HG03159 (cell line): ENCODE data around the gene SLC1A7.

Experiments
- ATAC-seq: cut with Tn5 transposase; IDR thresholded peaks from one replicate; pipeline ENCODE4 v1.9.1; 2021; ENCODE audit warnings: mild to moderate bottlenecking, moderate library complexity; ENCODE audit not compliant: unreplicated experiment

SLC1A7 gene

DNA sequence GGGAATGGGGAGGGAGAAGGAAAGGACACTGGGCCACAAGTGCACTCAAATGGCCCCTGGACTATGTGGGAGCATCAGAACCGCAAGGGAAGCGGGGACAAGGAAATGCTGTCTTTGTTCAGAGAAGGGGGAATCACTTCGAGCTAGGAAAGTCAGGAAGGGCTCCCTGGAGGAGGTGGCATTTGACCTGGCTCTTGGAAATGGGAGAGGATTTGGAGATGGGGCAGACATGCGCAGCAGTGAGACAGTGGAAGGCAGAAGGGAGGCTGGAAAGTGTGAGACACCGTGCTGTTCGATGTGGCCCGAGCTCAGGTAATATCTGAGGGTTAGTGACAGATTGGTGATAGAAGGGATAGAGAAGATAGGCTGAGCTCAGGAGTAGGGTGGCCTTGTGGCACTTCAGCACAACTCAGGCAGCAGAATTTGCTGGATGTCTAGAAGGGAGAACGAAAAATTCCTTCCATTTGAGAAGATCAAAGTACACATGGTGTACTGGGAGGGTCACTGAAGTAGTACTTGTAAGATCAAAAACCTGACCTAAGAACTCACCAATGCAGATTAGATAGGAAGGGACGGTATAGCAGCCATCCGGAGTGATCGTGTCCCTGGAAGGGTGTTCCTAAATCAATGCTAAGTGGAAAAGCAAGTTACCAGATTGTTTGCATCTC, 25.4 kb downstream of the SLC1A7 start:
- no peak for ATAC-seq

DNA sequence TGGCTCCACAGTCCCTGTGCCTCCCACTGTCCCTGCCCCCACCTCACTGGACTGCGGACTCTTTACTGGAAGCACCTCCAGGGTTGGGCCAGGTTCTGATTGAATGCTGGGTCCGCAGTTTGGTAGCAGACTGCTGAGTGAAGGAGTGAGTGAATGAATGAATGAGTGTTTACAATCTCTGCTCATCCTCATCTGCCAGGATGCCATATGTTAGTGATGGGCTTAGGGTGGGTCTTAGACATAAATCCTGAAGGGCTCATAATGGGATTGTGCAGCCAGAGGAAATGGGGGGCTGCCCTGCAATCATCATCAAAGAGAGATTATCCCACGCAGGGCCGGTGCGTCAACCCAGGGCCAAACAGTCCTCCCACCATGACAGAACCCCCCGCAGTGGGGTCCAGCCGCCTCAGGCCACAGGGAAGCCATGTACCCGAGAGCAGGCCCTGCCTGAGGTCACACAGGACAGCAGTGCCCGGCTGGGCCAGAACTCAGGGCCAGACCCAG, 26.1 kb downstream of the SLC1A7 start:
- ATAC-seq: no peak

DNA sequence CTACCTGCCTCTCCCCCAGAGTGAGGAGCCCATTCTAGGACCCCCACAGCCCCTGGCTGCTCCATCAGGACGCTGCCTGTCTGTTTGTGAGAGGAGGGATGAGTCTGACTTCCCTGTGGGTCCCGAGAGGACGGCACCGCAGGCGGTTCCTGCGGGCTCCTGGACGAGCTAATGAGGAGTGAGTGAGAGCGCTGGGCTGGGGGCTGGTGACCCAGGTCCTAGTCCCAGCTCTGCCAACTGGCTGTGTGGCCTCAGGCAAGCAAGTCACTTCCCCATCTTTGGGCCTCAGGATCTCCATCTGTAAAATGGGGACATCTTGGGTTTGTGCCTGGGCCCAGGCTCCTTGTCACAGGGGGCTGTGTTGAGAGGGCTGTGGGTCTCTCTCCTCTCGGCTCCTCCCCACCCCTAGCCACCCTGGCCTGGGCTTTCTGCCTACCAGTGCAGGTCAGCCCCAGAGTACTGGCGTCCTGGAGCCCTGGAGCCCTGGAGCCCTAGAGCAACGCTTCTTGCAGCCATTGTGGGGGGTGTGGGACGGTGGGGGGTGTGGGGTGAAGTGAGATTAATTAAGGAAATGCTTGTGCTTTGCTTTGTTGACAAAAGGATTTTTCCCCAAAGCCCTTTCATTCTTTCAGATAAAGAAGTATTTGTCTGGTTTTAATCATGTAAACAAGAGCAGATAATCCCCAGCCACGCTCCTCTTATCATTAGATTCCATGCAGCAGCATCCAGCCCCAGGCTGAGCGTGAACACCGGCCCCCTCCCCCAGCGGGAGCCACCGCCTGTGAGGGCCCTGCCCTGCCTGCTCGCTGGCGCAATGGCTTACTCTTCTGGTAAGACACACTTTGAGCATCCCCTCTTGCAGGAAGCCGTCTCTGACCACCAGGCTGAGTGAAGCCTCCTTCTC, 26.8 kb downstream of the SLC1A7 start:
- no peak for ATAC-seq

DNA sequence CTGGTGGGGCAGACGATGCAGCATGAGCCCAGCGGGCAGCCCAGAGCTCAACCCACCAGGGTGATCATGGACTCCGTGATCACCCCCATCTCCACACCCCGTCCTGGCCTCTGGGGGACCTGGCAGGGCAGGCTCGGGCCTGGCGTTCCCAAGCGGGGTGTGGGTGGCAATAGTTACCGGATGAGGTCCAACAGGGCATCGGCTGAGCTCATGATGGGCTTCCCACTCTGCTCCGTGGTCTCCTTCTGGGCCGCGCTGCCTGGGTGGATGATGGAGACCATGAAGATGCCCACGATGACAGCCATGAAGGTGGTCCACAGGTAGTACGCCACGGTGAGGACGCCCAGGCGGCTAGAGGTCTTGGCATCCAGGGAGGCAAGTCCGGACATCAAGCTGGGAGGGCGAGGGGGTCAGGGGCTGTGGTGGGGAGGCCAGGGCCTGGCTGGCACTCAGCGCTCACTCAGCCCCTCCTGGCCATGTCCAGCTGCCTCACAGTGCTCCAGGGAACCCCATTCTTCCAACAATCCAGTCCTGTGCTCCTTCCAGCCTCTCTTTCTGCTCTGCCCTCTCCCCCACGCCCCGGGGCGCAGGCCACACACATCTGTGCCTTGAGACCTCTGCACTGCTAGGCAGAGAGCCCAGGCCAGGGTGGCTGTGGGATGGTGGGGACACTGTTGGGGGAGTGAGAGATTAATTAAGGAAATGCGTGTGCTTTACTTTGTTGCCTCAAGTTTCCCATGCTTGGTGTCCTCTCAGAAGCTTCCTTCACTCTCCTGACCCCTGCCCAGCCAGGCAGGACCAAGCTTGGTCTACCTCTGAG, 27.6 kb downstream of the SLC1A7 start:
- no peak for ATAC-seq

DNA sequence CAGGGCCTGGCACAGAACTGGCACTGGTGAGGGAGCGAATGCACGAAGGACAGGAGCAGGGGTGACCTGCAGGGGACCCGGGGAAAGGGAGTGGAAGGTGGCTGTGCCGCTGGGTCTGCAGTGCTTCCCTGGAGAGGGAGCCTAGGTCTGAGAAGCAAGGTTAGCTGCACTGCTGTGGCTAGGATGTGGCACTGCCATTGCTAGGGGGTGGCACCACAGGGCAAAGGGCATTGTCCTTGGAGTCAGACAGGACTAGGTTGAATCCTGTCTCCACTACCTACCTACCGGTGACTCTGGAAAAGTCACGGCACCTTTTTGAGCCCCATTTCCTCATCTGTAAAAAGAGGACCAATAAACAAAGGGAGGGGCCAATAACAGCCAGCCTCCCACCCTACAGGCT, 28.3 kb downstream of the SLC1A7 start:
- no peak for ATAC-seq

DNA sequence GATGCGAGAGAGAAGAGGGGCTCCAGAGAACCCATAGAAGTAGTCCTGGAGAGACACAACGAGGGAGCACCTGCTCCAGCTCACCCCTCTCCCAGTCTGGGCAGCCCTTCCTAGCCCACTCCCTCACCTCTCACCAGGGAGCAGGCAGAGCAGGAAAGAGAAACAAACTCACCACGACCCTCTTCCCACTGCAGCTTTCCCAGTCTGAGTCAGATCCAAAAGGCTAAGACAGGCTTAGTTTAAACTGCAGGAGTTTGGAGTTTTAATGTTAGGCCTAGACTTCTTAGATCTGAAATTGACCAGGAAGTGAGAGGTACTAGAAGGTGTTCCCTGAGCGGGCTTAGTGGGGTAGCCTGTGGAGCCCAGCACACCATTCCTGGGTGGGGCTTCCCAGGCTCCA, 29.6 kb downstream of the SLC1A7 start:
- ATAC-seq: no peak

DNA sequence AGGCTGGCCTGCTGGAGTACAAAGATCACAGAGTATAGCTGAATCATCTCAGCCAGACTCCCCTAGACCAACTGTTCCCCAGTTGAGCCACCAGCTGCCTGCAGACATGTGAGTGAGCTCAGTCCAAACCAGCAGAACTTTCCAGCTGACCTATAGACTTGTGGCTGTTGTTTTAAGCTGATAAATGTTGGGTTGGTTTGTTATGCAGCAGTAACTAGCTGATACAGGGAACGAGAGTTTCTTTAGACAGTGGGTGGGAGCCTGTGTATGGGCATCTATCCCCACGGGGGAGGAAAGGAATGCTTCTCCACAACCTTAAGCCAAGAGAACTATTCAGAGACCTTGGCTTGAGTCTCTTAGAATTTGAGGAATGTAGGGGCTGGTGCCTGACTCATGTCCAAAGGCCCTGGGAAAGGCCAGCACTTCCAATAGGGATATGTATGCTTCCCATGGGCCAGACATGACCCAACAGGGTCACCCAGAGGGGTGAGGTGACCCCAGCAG, 30.1 kb downstream of the SLC1A7 start:
- no peak for ATAC-seq

DNA sequence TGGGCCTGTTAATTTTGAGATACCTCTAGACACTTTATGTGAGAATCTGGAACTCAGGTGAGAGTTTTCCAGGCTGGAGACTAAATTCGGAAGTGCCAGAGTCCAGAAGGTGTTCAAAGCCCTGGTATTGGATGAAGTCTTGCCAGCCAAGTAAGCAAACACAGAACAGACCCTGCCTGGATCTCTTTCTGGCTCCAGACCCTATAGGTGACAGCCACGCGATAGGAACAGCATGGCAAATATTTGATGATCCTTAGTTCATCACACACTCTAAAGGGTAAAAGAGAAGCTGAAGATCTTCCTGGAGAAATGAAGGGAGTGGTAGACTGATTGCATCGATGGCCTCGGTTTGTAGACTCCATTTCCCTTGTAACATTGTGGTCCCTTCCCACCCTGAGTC, 30.7 kb downstream of the SLC1A7 start:
- ATAC-seq: no peak

DNA sequence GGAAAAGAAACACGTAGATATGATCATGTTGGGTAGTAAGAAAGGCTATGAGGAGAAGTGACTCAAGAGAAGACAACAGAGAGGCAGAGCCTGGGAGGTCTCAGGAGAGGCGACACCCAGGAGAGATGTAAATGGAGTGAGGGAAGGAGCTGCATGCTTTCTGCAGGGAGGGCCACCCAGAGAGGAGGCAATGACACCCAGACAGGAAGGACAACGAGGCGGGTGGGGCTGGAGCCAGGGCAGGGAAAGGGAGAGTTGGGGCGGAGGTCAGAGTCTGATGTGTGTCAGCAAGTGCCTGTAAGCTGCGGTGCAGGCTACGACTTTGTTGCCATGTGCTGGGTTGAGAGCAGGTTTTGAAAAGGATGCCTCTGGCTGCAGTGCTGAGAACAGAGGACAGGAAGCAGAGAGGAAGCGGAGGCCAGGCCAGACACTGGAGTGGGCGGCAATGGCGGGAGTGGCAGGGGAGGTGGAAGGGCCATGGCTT, 31.3 kb downstream of the SLC1A7 start:
- no peak for ATAC-seq

DNA sequence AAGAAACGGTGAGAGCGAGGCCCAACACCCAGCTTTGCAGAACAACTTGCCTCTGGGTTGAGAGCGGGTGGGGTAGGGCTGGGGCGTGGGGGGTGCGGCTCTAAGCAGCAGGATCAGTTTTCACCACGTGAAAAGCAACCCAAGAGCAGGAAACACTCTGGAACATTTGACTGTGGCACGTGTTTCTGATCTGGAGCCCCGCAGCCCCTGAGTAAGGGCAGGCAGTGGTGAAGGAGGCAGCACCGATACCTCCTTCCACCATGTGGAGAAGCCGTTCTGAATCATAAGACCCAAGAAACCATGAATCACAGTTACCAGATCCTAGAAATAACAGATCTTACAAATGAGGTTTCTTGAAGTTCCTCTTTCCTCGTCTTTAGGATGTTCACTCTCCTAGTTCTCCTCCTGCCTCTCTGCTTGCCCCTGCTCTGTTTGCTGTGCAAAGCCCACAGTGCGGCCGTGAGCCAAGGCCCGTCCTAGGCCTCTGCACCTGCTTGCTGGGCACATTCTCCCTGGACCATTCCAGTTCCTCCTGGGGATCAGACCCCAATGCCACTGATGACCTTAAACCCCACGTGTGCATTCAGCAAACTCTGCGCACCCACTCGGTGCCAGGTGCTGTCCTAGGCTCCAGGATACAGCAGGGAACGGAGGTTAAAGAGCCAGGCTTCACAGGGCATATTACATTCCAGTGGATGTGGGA, 31.9 kb downstream of the SLC1A7 start:
- no peak for ATAC-seq

DNA sequence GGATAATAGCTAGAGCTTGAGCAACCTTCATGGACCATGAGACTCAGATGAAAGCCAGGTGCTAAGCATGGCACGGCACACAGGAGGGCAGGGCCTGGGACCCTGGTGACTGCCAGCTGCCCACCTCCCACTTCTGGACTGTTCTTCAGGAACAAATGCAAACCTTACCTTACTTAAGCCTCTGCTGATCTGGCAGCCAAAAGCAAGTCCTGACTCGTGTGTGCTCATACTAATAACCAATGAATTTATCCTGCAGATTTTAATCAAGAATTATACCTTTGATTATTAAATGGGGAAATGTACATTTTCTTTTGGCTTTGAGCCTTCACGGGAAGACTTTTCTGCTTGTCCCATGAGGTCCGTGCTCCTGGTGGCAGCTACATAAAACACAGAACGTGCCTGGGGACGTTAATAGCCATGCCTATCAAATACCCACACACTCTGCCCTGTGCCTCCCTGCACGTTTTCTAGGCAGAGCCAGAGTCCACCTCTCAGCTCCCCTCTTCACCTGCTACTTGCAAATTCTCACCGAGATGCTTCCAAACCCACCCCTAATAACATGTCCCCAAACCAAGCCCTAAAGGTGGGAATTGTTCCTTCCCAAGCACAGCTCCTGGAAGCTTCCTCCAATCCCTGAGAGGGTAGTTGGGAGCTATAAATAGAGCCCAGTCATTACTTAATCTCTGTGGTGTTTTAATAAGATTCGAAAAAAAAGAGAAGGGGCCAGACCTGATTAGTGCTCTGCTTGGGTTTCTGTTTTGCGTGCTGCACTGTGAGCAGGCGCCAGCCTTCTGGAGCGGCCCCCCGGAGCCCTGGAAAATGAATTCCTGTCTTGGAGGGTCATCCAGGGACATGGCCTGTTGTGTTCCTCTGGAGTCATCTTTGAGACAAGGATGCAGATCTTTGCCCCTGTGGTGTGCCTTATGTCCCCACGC, 33.5 kb downstream of the SLC1A7 start:
- ATAC-seq: no peak

DNA sequence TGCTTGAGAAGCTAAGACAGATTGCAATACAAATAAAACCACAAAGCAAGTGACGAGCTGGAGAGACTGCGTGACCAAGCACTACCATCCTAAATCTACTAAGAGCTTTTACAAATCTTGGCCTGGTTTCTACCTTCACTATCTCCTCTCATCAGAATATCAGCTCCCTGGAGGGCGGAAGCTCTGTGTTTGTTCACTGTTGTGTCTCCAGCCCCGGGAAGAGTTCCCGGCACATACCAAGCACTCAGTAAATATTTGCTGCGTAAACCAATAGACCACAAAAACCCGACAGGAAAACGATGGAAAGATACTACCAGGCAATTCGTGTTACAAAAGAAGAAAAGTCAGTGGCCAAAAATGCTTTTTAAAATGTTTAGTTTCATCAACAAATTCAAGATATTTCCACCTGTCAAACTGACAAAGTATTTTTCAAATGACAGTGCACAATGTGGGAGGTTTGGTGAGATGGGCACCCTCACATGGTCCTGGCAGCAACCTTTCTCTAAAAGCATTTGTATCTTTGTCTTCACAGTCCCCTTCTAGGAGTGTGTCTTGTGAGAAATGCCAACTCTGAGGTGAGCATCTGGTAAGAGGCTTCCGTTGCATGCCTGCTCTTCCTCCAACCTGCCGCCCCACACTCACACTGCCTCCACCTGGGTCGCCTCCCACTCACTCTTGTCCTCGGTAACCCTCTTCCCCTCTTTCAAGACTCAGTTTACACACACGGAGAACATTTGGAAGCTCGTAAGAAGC, 34.7 kb downstream of the SLC1A7 start:
- ATAC-seq: no peak

DNA sequence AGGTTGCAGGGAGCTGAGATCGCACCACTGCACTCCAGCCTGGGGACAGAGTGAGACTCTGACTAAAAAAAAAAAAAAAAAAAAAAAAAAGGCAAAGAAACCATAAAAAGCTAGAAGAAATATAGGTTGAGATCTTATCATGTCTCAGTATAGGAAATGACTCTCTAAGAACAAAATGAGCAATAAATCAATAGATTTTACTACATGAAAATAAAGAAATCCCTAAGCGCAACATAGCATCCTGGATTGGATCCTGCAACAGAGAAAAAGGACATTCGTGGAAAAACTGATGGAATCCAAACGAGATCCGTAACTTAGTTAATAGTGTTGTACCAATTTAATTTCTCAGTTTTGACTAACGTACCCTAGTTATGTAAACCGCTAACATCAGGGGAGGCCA, 35.3 kb downstream of the SLC1A7 start:
- ATAC-seq: no peak

DNA sequence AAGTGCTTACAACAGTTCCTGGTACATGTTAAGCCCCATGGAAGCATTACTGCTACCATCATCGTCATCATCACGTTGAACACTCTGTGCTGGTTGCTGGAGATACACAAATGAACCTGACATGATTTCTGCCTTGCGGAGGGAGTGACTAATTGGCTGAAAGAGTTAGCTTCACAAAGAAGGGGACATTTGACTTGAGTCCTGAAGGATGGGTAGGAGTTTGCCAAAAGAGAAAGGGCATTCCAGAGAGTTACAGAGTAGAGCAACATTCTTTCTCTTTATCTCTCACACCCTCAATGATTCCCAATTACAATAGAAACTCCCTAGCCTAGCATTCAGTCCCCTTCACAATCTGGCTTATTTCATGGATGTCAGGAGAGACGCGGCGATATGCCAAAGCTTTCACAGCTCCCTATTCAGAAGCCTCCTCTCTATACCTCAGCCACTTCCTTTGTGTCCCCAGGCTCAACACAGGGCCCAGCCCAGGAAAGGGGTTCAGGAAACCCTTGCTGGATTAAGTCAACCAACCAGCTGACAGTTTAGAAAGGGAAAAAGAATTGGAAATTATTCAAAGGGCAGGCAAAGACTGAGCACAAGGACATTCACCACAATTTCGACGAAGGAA, 38.0 kb downstream of the SLC1A7 start:
- no peak for ATAC-seq

DNA sequence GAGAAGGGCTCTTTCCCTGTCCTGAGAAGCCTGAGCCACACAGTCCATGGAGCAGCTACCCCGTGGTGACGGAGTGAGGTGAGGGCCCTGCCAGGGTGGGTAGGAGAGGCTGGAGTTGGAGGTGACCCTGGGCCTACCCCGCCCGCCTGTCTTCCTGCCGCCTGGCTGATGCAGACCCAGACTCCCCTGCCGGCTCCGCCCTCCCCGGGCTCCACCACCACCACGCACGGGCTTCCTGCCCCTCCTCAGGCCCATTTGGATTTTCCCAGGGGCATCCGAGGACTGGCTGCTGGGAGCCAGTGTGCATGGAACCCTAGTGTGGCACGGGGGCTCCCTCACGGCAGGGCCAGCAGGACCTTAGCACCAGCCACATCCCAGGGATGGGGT, 47.9 kb downstream of the SLC1A7 start:
- ATAC-seq: no peak

DNA sequence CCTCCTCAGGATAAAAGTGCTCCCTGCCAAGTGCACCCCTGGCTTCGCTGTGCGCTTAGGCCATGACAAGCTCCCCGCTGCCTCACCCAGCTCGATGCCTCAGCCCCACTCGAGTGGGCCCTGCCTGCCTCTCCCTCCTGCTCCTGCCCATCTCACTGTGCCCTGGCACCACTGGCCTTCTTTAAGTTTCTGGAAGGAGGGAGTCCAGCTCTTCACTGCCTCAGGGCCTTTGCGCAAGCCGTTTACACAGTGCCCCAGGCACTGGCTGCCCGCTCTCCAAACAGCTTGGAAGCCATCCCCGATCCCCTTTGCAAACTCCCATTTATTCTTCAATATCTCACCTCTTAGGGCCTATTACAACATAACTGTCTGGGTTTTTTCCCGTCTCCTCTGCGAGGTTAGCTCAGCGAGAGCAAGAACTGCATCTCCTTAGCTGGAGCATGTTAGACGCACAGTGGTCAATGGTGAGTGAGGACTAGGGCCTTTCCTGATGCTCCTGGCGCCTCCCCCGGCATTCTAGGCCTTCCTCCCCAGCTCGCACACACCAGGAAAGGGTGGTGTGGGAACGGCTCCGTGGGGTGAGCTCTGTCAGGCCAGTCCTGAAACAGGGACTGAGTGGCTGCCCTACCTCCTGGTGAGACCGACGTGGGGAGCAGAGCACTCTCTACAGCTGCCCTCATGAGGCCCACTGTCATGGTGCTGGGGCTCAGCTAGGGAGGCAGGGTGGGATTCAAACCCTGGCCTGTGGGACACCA, 48.5 kb downstream of the SLC1A7 start:
- no peak for ATAC-seq

DNA sequence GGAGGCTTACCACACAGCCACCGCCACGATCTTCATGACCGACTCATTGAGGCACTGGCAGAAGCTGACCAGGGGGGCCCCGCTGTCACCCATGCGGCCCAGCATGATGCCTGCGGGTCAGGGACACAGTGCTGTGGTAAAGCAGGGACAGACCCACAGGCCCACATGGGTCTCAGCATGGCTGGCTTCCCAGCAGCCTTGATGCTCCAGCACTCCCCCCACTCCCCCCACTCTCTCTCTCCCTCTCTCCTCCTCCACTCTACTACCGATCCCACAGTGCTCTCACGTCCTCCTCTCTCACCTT, 49.0 kb downstream of the SLC1A7 start:
- ATAC-seq: no peak
